Liver (tissue), 9 donors: ENCODE measurements around the gene RNGTT. TPM values are rescaled to one million over a fixed set of nuclear protein-coding genes. Genes with fewer than 3 reads are reported as not detected.

Source experiments
- DNase-seq: peaks from one replicate; pipeline ENCODE4 v3.0.0-alpha.2; 2017; ENCODE audit warnings: low spot score
- H3K27ac ChIP-seq, 2 donors: one replicate each; pipeline ENCODE4 v1.7.0; 2013; ENCODE audit warnings: inconsistent platforms in 2 of 2, low read length in 2 of 2, control low read depth in 1 of 2, low read depth in 1 of 2, mild to moderate bottlenecking in 1 of 2
- H3K27me3 ChIP-seq, 4 donors: one replicate each; pipeline versions ENCODE4 v1.6.1 to v1.7.0; 2013; ENCODE audit warnings: low read length in 3 of 4, inconsistent platforms in 1 of 4, mild to moderate bottlenecking in 1 of 4, moderate library complexity in 1 of 4; ENCODE audit not compliant: control insufficient read depth in 4 of 4, insufficient read depth in 4 of 4
- H3K36me3 ChIP-seq, 4 donors: one replicate each; pipeline versions ENCODE4 v1.6.1 to v1.7.0; 2013; ENCODE audit warnings: low read length in 3 of 4, mild to moderate bottlenecking in 3 of 4, low read depth in 1 of 4, moderate library complexity in 1 of 4; ENCODE audit not compliant: control insufficient read depth in 4 of 4, insufficient read depth in 3 of 4
- H3K4me1 ChIP-seq, 4 donors: one replicate each; pipeline versions ENCODE4 v1.6.1 to v1.7.0; 2013; ENCODE audit warnings: low read length in 3 of 4, mild to moderate bottlenecking in 3 of 4, moderate library complexity in 1 of 4; ENCODE audit not compliant: control insufficient read depth in 4 of 4, insufficient read depth in 4 of 4
- H3K4me3 ChIP-seq, 3 donors: one replicate each; pipeline versions ENCODE4 v1.6.1 to v1.7.0; 2013; ENCODE audit warnings: low read length in 3 of 3, control low read depth in 1 of 3, low read depth in 1 of 3, mild to moderate bottlenecking in 1 of 3
- H3K9ac ChIP-seq, 2 donors: one replicate each; pipeline ENCODE4 v1.7.0; 2013; ENCODE audit warnings: low read length in 2 of 2, mild to moderate bottlenecking in 2 of 2, moderate library complexity in 2 of 2, control low read depth in 1 of 2, low read depth in 1 of 2
- H3K9me3 ChIP-seq, 4 donors: one replicate each; pipeline versions ENCODE4 v1.6.1 to v1.7.0; 2013; ENCODE audit warnings: low read length in 3 of 4; ENCODE audit not compliant: control insufficient read depth in 4 of 4
- EGR1 ChIP-seq, 2 donors: IDR thresholded peaks; 2 replicates each; pipeline ENCODE4 v1.6.1; 2016 to 2018; ENCODE audit warnings: antibody characterized with exemption in 2 of 2, low read depth in 2 of 2
- FOXA1 ChIP-seq: IDR thresholded peaks from 2 replicates; pipeline ENCODE4 v1.6.1; 2016; ENCODE audit warnings: antibody characterized with exemption
- FOXA2 ChIP-seq: IDR thresholded peaks from 2 replicates; pipeline ENCODE4 v1.6.1; 2016; ENCODE audit warnings: antibody characterized with exemption
- GABPA ChIP-seq, 2 donors: IDR thresholded peaks in 1 of 2; conservative IDR thresholded peaks in 1 of 2; 2 replicates each; pipeline ENCODE4 v1.6.1; 2016; ENCODE audit warnings: antibody characterized with exemption in 2 of 2, mild to moderate bottlenecking in 1 of 2, moderate library complexity in 1 of 2
- HNF4A ChIP-seq, 2 donors: conservative IDR thresholded peaks; 2 replicates each; pipeline ENCODE4 v1.6.1; 2016; ENCODE audit warnings: antibody characterized with exemption in 2 of 2, mild to moderate bottlenecking in 2 of 2
- JUND ChIP-seq, 2 donors: IDR thresholded peaks; 2 replicates each; pipeline ENCODE4 v1.6.1; 2016; ENCODE audit warnings: antibody characterized with exemption in 2 of 2
- NR2F2 ChIP-seq: IDR thresholded peaks from 2 replicates; pipeline ENCODE4 v1.6.1; 2016; ENCODE audit warnings: antibody characterized with exemption
- RAD21 ChIP-seq, 2 donors: IDR thresholded peaks; 2 replicates each; pipeline ENCODE4 v1.6.1; 2016; ENCODE audit warnings: antibody characterized with exemption in 2 of 2, mild to moderate bottlenecking in 2 of 2
- TAF1 ChIP-seq: conservative IDR thresholded peaks from 2 replicates; pipeline ENCODE4 v1.6.1; 2016; ENCODE audit warnings: antibody characterized with exemption, mild to moderate bottlenecking
- YY1 ChIP-seq: IDR thresholded peaks from 2 replicates; pipeline ENCODE4 v1.6.1; 2016; ENCODE audit warnings: antibody characterized with exemption, mild to moderate bottlenecking
- WGBS: extraction: QIAGEN DNeasy Blood & Tissue Kit; methylation state at CpG from one replicate; pipeline ENCODE4 v1.1.7; 2013; 5-methylcytosine and 5-hydroxymethylcytosine counted together
- polyA plus RNA-seq, 2 donors: library from polyadenylated mRNA; stranded (reverse) in 1 of 2; unstranded in 1 of 2; fragments of 200-250 nt in 1 of 2; fragments of >200 nt in 1 of 2; fragmentation: Nextera tagmentation in 1 of 2; extraction: Ambion mirVana in 1 of 2; gene quantifications; one replicate each; pipeline versions ENCODE4 v1.2.1 to v1.2.3, GENCODE V29; 2013 to 2015
- total RNA-seq, 2 donors: library from RNA; depleted of rRNA; stranded (reverse); fragments of >200 nt; gene quantifications; one replicate each; pipeline ENCODE4 v1.2.3, GENCODE V29; 2014
- TF ChIP-seq, protein P1 (sequence below): IDR thresholded peaks from 2 replicates; pipeline ENCODE4 v1.6.1; 2016; ENCODE audit warnings: antibody characterized with exemption, mild to moderate bottlenecking
- TF ChIP-seq, protein P2 (sequence below): IDR thresholded peaks from 2 replicates; pipeline ENCODE4 v1.6.1; 2016; ENCODE audit warnings: antibody characterized with exemption
- TF ChIP-seq, protein P3 (sequence below): IDR thresholded peaks from 2 replicates; pipeline ENCODE4 v1.6.1; 2016; ENCODE audit warnings: antibody characterized with exemption
- TF ChIP-seq, protein P4 (sequence below): IDR thresholded peaks from 2 replicates; pipeline ENCODE4 v1.6.1; 2016; ENCODE audit warnings: antibody characterized with exemption
- TF ChIP-seq, protein P5 (sequence below): fragments of 150-350 bp; IDR thresholded peaks from 2 replicates; pipeline ENCODE4 v1.5.1; 2017; ENCODE audit warnings: improper control_type of control experiment, low read depth, low read length; ENCODE audit not compliant: missing input control
- donor health status: healthy.
- donor health status: healthy.
- donor health status: healthy.
- donor health status: healthy.
- donor health status: healthy.

Gene RNGTT
- total and polyA plus RNA-seq, 4 donors, result 4.1 to 20.8 (median 7.2) TPM

DNA sequence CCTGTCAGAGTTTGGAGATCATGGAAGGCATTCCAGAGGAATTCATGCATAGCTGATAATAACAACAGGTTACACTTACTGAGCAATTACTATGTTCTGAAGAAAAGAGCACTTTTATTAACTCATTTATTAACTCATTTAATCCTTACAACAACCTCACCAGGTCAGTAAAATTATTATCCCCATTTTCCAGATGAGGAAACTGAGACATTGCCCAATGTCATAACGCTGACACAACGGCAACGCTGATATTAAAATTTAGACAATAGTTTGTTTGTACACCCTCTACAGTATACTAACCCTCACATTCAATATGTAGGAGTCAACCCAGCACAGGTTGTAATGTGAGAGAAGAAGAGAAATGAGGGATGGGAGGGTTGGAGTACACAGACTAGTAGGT, 105.0 kb downstream of the RNGTT start:
- Histone ChIP-seq H3K9ac (no peak overlapping the region), H3K27me3 (no peaks in the 10 kb centered on the region), H3K4me1 (no peaks in the 10 kb centered on the region), H3K9me3 (no peaks in the 10 kb centered on the region), H3K4me3 (no peak overlapping the region), H3K36me3 (peaks cover 0 to 2% (median under 1%) of the 10 kb centered on the region in 4 donors), H3K27ac (no peak overlapping the region)
- DNase-seq, result no peak
- WGBS, result 99% methylated on average over 3 of the region's 3 CpGs
- TF ChIP-seq YY1 (no peak), GABPA (IDR thresholded peaks at IDR 0.05 in 1 of 2, conservative IDR thresholded peaks at IDR 0.05 in 1 of 2) (no peak), FOXA2 (no peak), NR2F2 (no peak), EGR1 (IDR thresholded peaks at IDR 0.05; ENCODE audit: low read depth in 2 of 2) (no peak), JUND (IDR thresholded peaks at IDR 0.05) (no peak), FOXA1 (no peak)

DNA sequence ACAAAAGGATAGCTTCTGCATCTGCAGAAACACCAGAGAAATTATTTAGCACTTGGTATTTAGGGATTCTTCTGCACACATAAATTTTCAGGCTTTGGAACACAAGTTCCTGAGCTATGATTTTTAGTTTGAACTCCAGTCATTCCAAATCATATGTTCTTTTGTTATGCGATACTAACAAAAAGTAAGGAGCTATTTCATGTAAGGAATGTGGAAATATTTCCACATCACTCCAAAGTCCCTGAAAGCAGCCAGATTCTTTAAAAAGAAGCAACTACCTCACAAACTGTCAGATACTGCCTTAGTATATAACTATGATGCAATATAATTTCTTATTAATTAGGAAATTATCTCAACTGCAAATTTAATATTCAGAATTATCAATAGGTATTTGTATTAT, 106.9 kb downstream of the RNGTT start:
- no peaks in the 10 kb centered on the region for H3K4me1 ChIP-seq
- WGBS, result 99% methylated on average over 1 of the region's 1 CpG
- H3K27ac ChIP-seq, result no peak overlapping the region
- DNase-seq, result no peak
- H3K9me3 ChIP-seq, result no peaks in the 10 kb centered on the region
- no peak overlapping the region for H3K9ac ChIP-seq
- no peaks in the 10 kb centered on the region for H3K27me3 ChIP-seq
- TF ChIP-seq JUND (IDR thresholded peaks at IDR 0.05), result no peak
- no peak for TF ChIP-seq YY1
- no peak overlapping the region for H3K4me3 ChIP-seq
- H3K36me3 ChIP-seq, result peaks cover 0 to 2% (median 0%) of the 10 kb centered on the region in 4 donors

DNA sequence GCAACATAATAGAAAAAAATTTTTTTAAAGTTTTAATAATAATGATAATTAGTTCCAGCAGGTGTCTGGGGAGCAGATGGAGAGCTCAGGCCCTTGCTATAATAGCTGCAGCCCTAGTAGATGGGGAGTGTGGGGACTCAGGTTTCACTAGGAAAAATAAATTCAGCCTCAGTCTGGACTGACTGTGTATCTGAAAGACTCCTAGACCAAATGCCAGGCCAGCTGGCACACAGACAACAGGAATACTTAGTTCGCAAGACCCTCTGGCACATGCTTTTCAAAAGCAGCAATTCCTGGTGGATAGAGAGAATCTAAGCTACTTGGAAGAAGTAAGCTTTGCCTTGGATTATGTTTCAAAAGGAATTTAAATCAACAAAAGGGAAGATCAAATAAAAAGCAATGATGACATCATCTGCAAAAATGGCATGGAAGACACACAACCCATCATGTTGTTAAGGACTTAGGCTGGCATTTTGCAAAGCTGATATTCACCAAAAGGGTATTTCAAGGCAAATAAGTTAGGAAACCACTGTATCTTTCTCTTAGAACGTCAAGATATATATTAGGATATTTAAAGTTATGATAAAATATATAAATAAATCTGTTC, 107.8 kb downstream of the RNGTT start:
- H3K36me3 ChIP-seq, result peaks cover 0 to 2% (median 0%) of the 10 kb centered on the region in 4 donors
- H3K27me3 ChIP-seq, result no peaks in the 10 kb centered on the region
- H3K4me3 ChIP-seq, result no peak overlapping the region
- no peaks in the 10 kb centered on the region for H3K4me1 ChIP-seq
- TF ChIP-seq, protein P1, sequence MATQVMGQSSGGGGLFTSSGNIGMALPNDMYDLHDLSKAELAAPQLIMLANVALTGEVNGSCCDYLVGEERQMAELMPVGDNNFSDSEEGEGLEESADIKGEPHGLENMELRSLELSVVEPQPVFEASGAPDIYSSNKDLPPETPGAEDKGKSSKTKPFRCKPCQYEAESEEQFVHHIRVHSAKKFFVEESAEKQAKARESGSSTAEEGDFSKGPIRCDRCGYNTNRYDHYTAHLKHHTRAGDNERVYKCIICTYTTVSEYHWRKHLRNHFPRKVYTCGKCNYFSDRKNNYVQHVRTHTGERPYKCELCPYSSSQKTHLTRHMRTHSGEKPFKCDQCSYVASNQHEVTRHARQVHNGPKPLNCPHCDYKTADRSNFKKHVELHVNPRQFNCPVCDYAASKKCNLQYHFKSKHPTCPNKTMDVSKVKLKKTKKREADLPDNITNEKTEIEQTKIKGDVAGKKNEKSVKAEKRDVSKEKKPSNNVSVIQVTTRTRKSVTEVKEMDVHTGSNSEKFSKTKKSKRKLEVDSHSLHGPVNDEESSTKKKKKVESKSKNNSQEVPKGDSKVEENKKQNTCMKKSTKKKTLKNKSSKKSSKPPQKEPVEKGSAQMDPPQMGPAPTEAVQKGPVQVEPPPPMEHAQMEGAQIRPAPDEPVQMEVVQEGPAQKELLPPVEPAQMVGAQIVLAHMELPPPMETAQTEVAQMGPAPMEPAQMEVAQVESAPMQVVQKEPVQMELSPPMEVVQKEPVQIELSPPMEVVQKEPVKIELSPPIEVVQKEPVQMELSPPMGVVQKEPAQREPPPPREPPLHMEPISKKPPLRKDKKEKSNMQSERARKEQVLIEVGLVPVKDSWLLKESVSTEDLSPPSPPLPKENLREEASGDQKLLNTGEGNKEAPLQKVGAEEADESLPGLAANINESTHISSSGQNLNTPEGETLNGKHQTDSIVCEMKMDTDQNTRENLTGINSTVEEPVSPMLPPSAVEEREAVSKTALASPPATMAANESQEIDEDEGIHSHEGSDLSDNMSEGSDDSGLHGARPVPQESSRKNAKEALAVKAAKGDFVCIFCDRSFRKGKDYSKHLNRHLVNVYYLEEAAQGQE, result no peak
- TF ChIP-seq, protein P2, sequence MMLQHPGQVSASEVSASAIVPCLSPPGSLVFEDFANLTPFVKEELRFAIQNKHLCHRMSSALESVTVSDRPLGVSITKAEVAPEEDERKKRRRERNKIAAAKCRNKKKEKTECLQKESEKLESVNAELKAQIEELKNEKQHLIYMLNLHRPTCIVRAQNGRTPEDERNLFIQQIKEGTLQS, result no peak
- WGBS, result 93% methylated on average over 2 of the region's 2 CpGs
- no peak overlapping the region for H3K27ac ChIP-seq
- H3K9me3 ChIP-seq, result no peaks in the 10 kb centered on the region
- DNase-seq, result no peak
- H3K9ac ChIP-seq, result no peak overlapping the region

DNA sequence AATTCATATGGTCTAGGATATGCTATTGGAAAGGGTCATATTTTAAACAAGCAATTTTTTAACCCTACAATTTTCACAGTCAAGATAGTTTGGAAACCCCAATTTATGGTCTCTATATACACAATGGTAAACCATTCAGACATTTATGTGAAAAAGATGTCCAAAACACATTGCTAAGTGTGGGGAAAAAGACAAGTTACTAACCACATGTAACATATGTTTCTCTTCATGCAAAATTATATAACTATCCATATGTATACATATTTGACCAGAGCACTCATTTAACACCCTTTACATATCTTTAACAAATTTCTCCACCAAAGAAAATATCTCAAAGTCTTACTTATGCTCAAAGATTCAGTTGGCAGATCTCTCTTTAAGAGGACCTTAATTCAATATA, 110.6 kb downstream of the RNGTT start:
- no peak overlapping the region for H3K9ac ChIP-seq
- no peaks in the 10 kb centered on the region for H3K36me3 ChIP-seq
- H3K4me1 ChIP-seq, result no peaks in the 10 kb centered on the region
- no peak overlapping the region for H3K27ac ChIP-seq
- no peak for DNase-seq
- H3K27me3 ChIP-seq, result no peaks in the 10 kb centered on the region
- H3K4me3 ChIP-seq, result no peak overlapping the region
- H3K9me3 ChIP-seq, result no peaks in the 10 kb centered on the region
- TF ChIP-seq, protein P2, result no peak
- TF ChIP-seq FOXA2 (no peak), EGR1 (IDR thresholded peaks at IDR 0.05; ENCODE audit: low read depth in 2 of 2) (no peak), HNF4A (conservative IDR thresholded peaks at IDR 0.05) (no peak), GABPA (IDR thresholded peaks at IDR 0.05 in 1 of 2, conservative IDR thresholded peaks at IDR 0.05 in 1 of 2) (no peak), TAF1 (no peak), RAD21 (IDR thresholded peaks at IDR 0.05) (no peak), NR2F2 (no peak), FOXA1 (no peak)
- TF ChIP-seq, protein P3, sequence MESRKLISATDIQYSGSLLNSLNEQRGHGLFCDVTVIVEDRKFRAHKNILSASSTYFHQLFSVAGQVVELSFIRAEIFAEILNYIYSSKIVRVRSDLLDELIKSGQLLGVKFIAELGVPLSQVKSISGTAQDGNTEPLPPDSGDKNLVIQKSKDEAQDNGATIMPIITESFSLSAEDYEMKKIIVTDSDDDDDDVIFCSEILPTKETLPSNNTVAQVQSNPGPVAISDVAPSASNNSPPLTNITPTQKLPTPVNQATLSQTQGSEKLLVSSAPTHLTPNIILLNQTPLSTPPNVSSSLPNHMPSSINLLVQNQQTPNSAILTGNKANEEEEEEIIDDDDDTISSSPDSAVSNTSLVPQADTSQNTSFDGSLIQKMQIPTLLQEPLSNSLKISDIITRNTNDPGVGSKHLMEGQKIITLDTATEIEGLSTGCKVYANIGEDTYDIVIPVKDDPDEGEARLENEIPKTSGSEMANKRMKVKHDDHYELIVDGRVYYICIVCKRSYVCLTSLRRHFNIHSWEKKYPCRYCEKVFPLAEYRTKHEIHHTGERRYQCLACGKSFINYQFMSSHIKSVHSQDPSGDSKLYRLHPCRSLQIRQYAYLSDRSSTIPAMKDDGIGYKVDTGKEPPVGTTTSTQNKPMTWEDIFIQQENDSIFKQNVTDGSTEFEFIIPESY, result no peak
- TF ChIP-seq, protein P4, sequence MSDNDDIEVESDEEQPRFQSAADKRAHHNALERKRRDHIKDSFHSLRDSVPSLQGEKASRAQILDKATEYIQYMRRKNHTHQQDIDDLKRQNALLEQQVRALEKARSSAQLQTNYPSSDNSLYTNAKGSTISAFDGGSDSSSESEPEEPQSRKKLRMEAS, result no peak
- TF ChIP-seq, protein P5, sequence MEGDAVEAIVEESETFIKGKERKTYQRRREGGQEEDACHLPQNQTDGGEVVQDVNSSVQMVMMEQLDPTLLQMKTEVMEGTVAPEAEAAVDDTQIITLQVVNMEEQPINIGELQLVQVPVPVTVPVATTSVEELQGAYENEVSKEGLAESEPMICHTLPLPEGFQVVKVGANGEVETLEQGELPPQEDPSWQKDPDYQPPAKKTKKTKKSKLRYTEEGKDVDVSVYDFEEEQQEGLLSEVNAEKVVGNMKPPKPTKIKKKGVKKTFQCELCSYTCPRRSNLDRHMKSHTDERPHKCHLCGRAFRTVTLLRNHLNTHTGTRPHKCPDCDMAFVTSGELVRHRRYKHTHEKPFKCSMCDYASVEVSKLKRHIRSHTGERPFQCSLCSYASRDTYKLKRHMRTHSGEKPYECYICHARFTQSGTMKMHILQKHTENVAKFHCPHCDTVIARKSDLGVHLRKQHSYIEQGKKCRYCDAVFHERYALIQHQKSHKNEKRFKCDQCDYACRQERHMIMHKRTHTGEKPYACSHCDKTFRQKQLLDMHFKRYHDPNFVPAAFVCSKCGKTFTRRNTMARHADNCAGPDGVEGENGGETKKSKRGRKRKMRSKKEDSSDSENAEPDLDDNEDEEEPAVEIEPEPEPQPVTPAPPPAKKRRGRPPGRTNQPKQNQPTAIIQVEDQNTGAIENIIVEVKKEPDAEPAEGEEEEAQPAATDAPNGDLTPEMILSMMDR, result no peak
